Tibial nerve (tissue), 4 donors: Measurements from ENCODE around the gene HYI. TPM values are rescaled to one million over a fixed set of nuclear protein-coding genes. Genes with fewer than 3 reads are reported as not detected.

ENCODE experiments used
- DNase-seq, 2 donors: peaks; one replicate each; pipeline ENCODE4 v3.0.0-alpha.2; 2019; ENCODE audit warnings: low spot score in 2 of 2
- H3K27ac ChIP-seq, 4 donors: fragments of 200-600 bp; sonication (generic) in 3 of 4; one replicate each; pipeline ENCODE4 v1.5.1; 2017 to 2019; ENCODE audit warnings: mild to moderate bottlenecking in 1 of 4
- H3K27me3 ChIP-seq, 2 donors: fragments of 200-600 bp; sonication (generic) in 1 of 2; one replicate each; pipeline versions ENCODE4 v1.5.1 to v1.6.0; 2017 to 2019
- H3K36me3 ChIP-seq, 3 donors: fragments of 200-600 bp; sonication (generic); one replicate each; pipeline ENCODE4 v1.5.1; 2018 to 2019
- H3K4me1 ChIP-seq, 4 donors: fragments of 200-600 bp; sonication (generic) in 3 of 4; one replicate each; pipeline ENCODE4 v1.5.1; 2017 to 2019
- H3K4me3 ChIP-seq, 4 donors: fragments of 200-600 bp; sonication (generic) in 3 of 4; one replicate each; pipeline ENCODE4 v1.5.1; 2017 to 2019; ENCODE audit warnings: mild to moderate bottlenecking in 1 of 4, moderate library complexity in 1 of 4
- H3K9me3 ChIP-seq, 4 donors: fragments of 200-600 bp; sonication (generic) in 3 of 4; one replicate each; pipeline ENCODE4 v1.5.1; 2017 to 2019
- CTCF ChIP-seq, 5 experiments: fragments of 200-600 bp in 3 of 5; fragments of 450-650 bp in 2 of 5; sonication (generic) in 3 of 5; IDR thresholded peaks; one replicate each; pipeline ENCODE4 v1.5.1; 2016 to 2019; ENCODE audit warnings: antibody characterized with exemption in 5 of 5, mild to moderate bottlenecking in 3 of 5, moderate library complexity in 2 of 5
- EP300 ChIP-seq, 2 donors: sonication (generic); formaldehyde crosslinking; IDR thresholded peaks; one replicate each; pipeline ENCODE4 v1.6.1; 2017; ENCODE audit warnings: antibody characterized with exemption in 2 of 2, mild to moderate bottlenecking in 1 of 2
- POLR2A ChIP-seq, 2 donors: fragments of 450-650 bp; IDR thresholded peaks; one replicate each; pipeline ENCODE4 v1.6.1; 2017; ENCODE audit warnings: antibody characterized with exemption in 2 of 2, mild to moderate bottlenecking in 2 of 2, moderate library complexity in 2 of 2
- WGBS, 2 donors: methylation state at CpG; one replicate each; pipeline ENCODE4 v1.1.5; 2018; 5-methylcytosine and 5-hydroxymethylcytosine counted together
- total RNA-seq, 4 donors: library from RNA; depleted of rRNA; stranded (reverse); fragments of >200 nt; gene quantifications; one replicate each; pipeline ENCODE4 v1.1.0, GENCODE V29; 2016

Gene HYI
- total RNA-seq, 4 donors from 2014 or later: 69.8 to 144 (median 97.7) TPM

DNA sequence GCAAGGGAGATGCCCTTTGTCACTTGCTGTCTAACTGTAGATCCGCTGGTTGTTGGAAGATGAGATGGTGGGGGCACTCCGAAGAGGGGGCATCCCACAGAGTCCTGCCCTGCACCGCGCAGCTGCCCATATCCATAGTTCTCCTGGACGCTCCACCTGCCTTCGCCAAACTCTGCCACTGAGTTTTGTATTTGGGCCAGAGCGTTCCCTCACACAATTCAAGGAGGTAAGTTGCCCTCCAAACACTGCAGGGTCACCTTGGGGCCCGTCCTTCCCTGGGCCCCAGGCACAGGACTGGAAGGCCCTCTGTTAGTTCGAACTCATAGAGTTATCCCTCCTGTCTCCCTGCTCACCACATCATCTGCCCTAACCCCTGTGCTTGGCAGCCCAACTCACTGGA lies 22.1 kb downstream of the HYI start:
- 95 to 98% methylated on average over 9 of the region's 9 CpGs for WGBS, 2 donors
- Histone ChIP-seq H3K9me3 (no peaks in the 10 kb centered on the region), H3K27me3 (no peaks in the 10 kb centered on the region), H3K27ac (no peak overlapping the region), H3K4me3 (no peak overlapping the region), H3K4me1 (peaks cover 0 to 17% (median 0%) of the 10 kb centered on the region in 4 donors), H3K36me3 (peaks cover 2 to 96% (median 40%) of the 10 kb centered on the region in 3 donors)
- DNase-seq: no peak
- no peak for TF ChIP-seq POLR2A (IDR thresholded peaks at IDR 0.05)
- no peak for TF ChIP-seq EP300 (IDR thresholded peaks at IDR 0.05)
- no peak for TF ChIP-seq CTCF (IDR thresholded peaks at IDR 0.05)

GRCh38 chr1:43430831-43431230 lies 22.9 kb downstream of the HYI start:
- no peak for DNase-seq
- WGBS, 2 donors: 94 to 95% methylated on average over 4 to 5 of the region's 5 CpGs

DNA sequence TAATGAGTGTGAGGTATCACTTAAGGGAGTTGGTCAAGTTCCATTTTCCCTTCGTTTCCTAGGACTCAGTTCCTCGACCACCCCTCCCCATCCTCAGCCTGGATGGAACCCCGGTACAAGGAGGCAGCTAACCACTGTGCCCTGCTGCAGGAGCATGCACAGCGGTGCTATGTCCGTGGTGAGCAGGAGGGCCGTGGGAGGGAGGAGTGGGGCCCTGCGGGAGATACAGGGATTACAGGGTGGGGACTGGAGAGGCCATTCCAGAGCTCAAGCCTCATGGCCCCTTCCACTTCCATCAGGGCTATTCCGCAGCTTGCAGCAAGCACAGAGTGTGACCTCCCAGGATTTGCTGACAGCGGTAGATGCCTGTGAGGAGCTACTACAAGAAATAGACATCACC lies 25.8 kb downstream of the HYI start:
- Histone ChIP-seq H3K9me3 (no peaks in the 10 kb centered on the region), H3K27ac (no peak overlapping the region), H3K36me3 (peaks cover 2 to 100% (median 71%) of the 10 kb centered on the region in 3 donors), H3K27me3 (no peaks in the 10 kb centered on the region), H3K4me3 (no peak overlapping the region), H3K4me1 (no peaks in the 10 kb centered on the region)
- TF ChIP-seq POLR2A (IDR thresholded peaks at IDR 0.05): no peak
- no peak for TF ChIP-seq CTCF (IDR thresholded peaks at IDR 0.05)
- no peak for TF ChIP-seq EP300 (IDR thresholded peaks at IDR 0.05)
- no peak for DNase-seq
- WGBS, 2 donors: 79 to 84% methylated on average over 9 of the region's 9 CpGs

More at GRCh38 chr1:43430831-43431230, 22.9 kb downstream of the HYI start:
- H3K9me3 ChIP-seq: no peaks in the 10 kb centered on the region
- no peak overlapping the region for H3K4me3 ChIP-seq
- peaks cover 0 to 9% (median 0%) of the 10 kb centered on the region in 4 donors for H3K4me1 ChIP-seq
- no peak for TF ChIP-seq EP300 (IDR thresholded peaks at IDR 0.05)
- no peak for TF ChIP-seq POLR2A (IDR thresholded peaks at IDR 0.05)
- TF ChIP-seq CTCF (IDR thresholded peaks at IDR 0.05): no peak
- no peak overlapping the region for H3K27ac ChIP-seq
- no peaks in the 10 kb centered on the region for H3K27me3 ChIP-seq
- H3K36me3 ChIP-seq: peaks cover 2 to 98% (median 48%) of the 10 kb centered on the region in 3 donors

DNA sequence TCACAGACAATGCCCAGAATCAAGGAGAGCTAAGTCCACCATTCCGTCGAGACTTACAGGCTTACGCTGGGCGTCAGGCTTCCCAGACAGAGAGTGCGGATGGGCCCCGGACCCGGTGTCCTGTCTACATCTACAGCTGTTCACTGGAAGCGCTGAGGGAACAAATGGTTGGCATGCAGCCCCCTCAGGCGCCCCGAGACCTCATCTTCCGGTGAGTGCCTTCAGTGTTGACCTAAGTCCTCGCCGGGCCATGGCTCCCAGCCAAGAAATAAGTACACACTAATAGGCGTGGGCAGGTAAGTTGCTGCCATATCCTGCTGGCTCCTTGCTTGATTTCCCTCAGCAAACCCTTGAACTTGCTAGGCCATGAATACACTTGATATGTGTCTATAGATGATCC lies 26.2 kb downstream of the HYI start:
- 90 to 98% methylated on average over 8 to 14 of the region's 14 CpGs for WGBS, 2 donors
- peaks cover 2 to 100% (median 73%) of the 10 kb centered on the region in 3 donors for H3K36me3 ChIP-seq
- TF ChIP-seq CTCF (IDR thresholded peaks at IDR 0.05): no peak
- no peak for TF ChIP-seq EP300 (IDR thresholded peaks at IDR 0.05)
- TF ChIP-seq POLR2A (IDR thresholded peaks at IDR 0.05): no peak
- H3K4me1 ChIP-seq: no peaks in the 10 kb centered on the region
- no peaks in the 10 kb centered on the region for H3K27me3 ChIP-seq
- no peaks in the 10 kb centered on the region for H3K9me3 ChIP-seq
- no peak overlapping the region for H3K27ac ChIP-seq
- H3K4me3 ChIP-seq: no peak overlapping the region
- no peak for DNase-seq

DNA sequence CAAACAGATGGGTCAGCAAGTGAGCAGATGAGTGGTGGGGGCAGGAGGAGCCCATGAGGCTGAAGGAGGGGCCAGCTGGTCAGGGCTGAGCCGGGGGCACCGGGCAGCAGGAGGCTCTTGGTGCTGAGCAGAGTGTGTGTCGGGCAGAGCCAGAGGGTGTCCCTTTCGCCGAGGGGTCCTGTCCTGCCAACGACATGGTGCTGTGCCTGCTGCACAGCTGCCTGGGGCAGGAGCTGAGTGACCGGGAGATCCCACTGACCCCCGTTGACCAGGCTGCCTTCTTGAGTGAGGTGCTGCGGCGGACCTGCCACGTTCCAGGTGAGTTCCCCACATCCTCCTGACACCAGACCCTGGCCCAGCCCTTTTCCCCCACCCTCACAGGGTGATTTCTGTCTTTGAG lies 27.5 kb downstream of the HYI start:
- Histone ChIP-seq H3K36me3 (peaks cover 2 to 100% (median 80%) of the 10 kb centered on the region in 3 donors), H3K27ac (no peak overlapping the region), H3K9me3 (no peaks in the 10 kb centered on the region), H3K27me3 (no peaks in the 10 kb centered on the region), H3K4me3 (no peak overlapping the region), H3K4me1 (no peaks in the 10 kb centered on the region)
- DNase-seq: no peak
- WGBS, 2 donors: 92 to 93% methylated on average over 11 of the region's 11 CpGs
- TF ChIP-seq POLR2A (IDR thresholded peaks at IDR 0.05): no peak
- no peak for TF ChIP-seq CTCF (IDR thresholded peaks at IDR 0.05)
- TF ChIP-seq EP300 (IDR thresholded peaks at IDR 0.05): no peak
